ENCODE measurements around the gene PDE10A. TPM values are rescaled to one million over a fixed set of nuclear protein-coding genes. Genes with fewer than 3 reads are reported as not detected.

Gene PDE10A
- total RNA-seq, 1 donor from 2014 or later = 9.2 TPM

- no peak for DNase-seq
Observed at GRCh38 chr6:165389534-165389933, 273.5 kb downstream of the PDE10A start.

GRCh38 chr6:165383323-165383722 is 279.7 kb downstream of the PDE10A start:
- no peak for DNase-seq

GRCh38 chr6:165376100-165376499 is 286.9 kb downstream of the PDE10A start:
- DNase-seq = no peak

- no peak for DNase-seq
Observed at GRCh38 chr6:165365371-165365770, 297.7 kb downstream of the PDE10A start.

- no peak for DNase-seq
Observed at GRCh38 chr6:165345700-165346099, 317.3 kb downstream of the PDE10A start.

- no peak for DNase-seq
Observed at GRCh38 chr6:165340532-165340931, 322.5 kb downstream of the PDE10A start.

GRCh38 chr6:165325609-165326008 is 337.4 kb downstream of the PDE10A start:
- no peak for DNase-seq

- DNase-seq = no peak
Observed at GRCh38 chr6:165321555-165322145, 341.4 kb downstream of the PDE10A start.

GRCh38 chr6:165321150-165321549 is 341.9 kb downstream of the PDE10A start:
- no peak for DNase-seq

- DNase-seq = no peak
Observed at GRCh38 chr6:165317723-165318122, 345.3 kb downstream of the PDE10A start.

GRCh38 chr6:165308926-165309731 is 353.9 kb downstream of the PDE10A start, which contains the start of gene C6orf118:
TSS of gene C6orf118 (minus strand) at chr6:165309605. CDS start at chr6:165309586, 19 bp downstream.
- DNase-seq = peak; percentile 91

- DNase-seq = no peak
Observed at GRCh38 chr6:165306955-165307354, 356.1 kb downstream of the PDE10A start.

GRCh38 chr6:165301372-165302246 is 361.4 kb downstream of the PDE10A start:
- no peak for DNase-seq

GRCh38 chr6:165300422-165300936 is 362.6 kb downstream of the PDE10A start:
- no peak for DNase-seq

GRCh38 chr6:165298875-165299274 is 364.2 kb downstream of the PDE10A start:
- no peak for DNase-seq

GRCh38 chr6:165298402-165298801 is 364.6 kb downstream of the PDE10A start:
- DNase-seq = no peak

- no peak for DNase-seq
Observed at GRCh38 chr6:165292657-165293056, 370.4 kb downstream of the PDE10A start.

Small RNA genes within 50 kb of the gene (small RNA-seq; reads per million reads assigned to genes)
- gene RNA5SP226 (ENCODE audit: low replicate concordance) = not detected
